Renal cortex interstitium (tissue), 11 donors: ENCODE results near the gene SGSM1. TPM values are rescaled to one million over a fixed set of nuclear protein-coding genes. Genes with fewer than 3 reads are reported as not detected.
"Not testable (repeated sequence)": the region's sequence is repeated elsewhere in the genome, so short reads cannot be mapped to it uniquely, and the experiment has no call there.

Experiments
- DNase-seq, 11 donors: peaks; one replicate each; pipeline ENCODE4 v3.0.0-alpha.2; 2013; ENCODE audit warnings: low read depth in 9 of 11, low spot score in 4 of 11; ENCODE audit errors: extremely low read depth in 1 of 11
- polyA plus RNA-seq, 3 donors: library from polyadenylated mRNA; unstranded; fragments of 120-200 nt; gene quantifications; one replicate each; pipeline ENCODE4 v1.2.1, GENCODE V29; 2013; ENCODE audit not compliant: insufficient read length in 3 of 3

SGSM1 gene
- polyA plus RNA-seq, 3 donors, result 1.9 to 2.7 (median 2.2) TPM

DNA sequence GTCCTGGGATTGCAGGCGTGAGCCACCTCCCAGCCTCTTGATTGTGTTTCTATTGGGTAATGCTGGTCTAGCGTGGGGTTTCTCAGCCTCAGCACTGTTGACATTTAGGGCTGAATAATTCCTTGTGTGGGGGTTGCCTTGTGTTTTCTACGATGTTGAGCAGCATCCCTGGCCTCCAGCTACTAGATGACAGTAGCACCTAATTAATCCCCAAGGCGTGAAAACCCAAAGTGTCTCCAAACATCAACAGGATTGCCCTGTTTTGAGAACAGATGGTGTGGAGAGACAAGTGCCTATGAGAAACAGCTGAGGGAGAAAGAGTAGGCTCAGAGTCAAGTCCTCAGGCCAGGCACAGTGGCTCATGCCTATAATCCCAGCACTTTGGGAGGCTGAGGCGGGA is 67.2 kb downstream of the SGSM1 start:
- no peak for DNase-seq

- peak; percentile 4 to 63 (median 44) for DNase-seq
These were observed 70.0 kb downstream of the SGSM1 start for GRCh38 chr22:24875862-24876506.

DNA sequence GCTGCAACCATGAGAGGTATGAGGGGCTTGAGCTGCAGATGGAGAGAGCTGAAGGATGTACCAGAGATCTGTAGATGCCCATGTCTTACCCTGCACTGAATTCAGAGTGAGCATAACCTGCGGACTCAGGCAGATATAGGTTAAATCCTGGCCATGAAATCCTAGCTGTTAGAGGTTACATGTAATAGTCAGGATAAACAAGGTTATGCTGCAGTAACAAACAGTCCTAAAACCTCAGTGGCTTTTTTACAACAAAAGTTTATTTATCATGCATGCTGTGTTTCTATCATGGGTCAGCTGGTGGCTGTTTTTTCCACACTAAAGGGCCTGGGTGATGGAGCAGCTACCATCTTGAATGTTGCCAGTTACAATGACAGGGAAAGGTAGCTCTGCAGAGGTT is 70.7 kb downstream of the SGSM1 start:
- no peak for DNase-seq

- no peak for DNase-seq
These were observed 73.0 kb downstream of the SGSM1 start for GRCh38 chr22:24878969-24879368.

DNA sequence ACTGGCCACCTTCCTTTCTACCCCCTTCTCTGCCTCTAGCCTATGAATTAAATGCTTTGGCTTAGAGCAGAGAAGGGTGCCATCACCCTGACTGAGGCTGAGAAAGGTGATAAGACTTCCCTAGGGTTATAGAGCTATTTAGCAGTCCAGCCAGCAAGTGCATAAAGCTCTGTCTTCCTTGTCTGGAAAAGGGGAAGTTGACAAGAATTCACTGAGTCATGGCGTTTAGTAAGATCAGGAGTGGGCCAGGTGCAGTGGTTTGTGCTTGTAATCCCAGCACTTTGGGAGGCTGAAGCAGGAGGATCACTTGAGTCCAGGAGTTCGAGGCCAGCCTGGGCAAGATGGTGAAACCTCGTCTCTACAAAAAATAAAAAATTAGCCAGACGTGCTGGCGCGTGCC is 77.4 kb downstream of the SGSM1 start:
- DNase-seq, result no peak

DNA sequence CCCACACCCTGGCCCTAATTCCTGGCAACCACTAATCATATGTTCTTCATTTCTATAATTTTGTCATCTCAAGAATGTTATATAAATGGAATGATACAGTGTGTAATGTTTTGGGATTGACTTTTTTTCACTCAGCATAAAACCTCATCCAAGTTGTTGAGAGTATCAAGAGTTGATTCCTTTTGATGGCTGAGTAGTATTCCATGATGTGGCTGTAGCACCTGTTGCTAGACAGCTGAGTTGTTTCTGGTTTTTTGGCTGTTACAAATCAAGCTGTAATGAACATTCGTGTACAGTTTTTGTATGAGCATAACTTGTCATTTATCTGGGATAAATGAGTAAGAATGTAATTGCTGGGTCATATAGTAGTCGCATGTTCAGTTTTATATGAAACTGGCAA is 81.2 kb downstream of the SGSM1 start:
- DNase-seq, result no peak

DNA sequence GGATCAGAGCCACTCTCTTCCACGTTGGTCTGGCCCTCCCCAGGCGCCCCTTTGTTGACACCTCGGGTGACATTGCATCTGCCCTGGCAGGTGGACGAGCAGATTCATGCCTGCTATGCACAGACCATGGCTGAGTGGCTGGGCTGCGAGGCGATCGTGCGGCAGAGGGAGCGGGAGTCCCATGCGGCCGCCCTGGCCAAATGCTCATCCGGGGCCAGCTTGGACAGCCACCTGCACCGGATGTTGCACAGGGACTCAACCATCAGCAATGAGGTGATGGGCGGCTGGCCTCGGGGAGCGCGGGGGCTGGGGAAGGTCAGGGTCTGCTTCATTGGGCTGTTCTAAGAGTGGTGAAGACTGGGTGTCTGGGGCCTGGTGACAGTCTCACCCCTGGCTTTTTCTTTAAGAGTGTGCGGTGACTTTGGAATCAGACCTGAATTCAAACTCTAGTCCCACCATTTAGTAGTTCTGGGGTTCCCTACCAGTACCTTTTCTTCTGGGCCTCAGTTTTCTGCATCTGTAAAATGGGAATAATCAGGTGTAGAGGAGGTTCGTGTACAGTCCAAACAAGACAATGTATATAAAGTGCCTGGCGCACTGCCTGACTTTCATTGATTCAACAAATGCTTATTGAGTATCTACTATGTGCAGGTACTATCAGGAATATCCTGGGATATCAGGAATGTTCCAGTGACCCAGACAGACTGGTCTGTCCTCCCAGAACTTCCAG is 87.5 kb downstream of the SGSM1 start:
- no peak for DNase-seq

DNA sequence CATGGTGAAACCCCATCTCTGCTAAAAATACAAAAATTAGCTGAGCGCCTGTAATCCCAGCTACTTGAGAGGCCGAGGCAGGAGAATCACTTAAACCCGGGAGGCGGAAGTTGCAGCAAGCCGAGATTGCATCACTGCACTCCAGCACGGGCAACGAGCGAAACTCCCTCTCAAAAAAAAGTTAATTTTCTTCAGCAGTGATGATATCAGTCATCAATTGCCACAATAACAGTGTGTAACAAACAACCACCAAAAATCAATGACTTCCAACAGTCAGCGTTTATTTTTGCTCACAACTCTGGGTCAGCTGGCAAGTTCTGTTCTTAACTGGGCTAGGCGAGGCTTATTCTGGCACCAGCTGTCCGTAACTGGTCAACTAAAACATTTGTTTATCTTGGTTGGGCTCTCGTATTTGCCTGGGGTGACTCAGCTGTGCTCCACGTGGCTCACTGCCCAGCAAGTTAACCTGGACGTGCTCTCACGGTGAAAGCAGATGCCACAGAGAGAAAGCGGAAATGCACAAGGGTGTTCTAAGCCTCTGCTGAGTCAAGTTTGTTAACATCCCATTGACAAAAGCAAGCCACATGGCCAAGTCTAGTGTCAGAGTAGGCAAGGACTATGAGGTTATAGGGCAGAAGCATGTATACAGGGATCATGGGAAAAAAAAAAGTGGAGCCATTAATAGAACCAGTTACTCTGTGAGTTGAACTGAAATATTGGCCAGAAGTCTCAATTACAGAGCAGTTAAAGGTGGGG is 88.4 kb downstream of the SGSM1 start:
- DNase-seq, result peak; percentile 13 to 63 (median 43)

DNA sequence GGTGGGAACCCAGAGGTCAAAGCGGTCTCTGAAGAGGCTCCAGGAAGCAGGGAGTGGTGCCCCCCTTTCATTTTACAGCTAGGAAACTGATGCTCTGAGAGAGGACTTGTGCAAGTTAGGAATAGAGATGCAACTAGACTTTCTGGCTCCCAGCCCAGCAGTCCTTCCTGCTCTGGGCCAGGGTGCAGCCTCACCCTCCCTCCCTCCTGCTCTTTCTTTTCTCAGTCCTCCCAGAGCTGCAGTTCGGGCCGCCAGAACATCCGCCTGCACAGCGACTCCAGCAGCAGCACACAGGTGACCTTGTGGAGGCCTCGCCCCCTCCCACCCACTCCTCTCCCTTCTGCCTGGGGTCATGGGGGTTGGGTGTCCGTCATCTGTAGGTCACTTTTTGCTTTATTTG is 89.0 kb downstream of the SGSM1 start:
- DNase-seq, result peak in 9 of 11 donors; percentile 11 to 42 (median 29)

DNA sequence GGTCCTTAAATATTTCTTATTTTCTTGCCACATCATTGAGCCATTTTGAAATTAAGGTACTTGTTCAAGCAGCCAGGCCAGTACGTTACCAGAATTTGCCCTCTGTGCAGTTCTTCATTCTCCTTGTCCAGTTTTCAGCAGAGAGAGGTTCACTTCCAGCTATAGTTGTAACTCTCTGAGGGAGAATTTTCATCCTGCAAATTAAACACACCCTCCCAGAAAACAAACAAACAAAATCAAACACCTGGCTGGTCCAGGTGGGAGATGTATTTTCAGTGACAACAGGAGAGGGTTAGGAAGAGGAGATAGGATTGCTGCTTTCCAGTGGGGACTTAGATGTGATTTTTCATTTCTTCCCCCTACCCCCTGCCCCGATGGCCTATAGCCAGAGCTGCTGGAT is 95.4 kb downstream of the SGSM1 start:
- DNase-seq, result no peak

DNA sequence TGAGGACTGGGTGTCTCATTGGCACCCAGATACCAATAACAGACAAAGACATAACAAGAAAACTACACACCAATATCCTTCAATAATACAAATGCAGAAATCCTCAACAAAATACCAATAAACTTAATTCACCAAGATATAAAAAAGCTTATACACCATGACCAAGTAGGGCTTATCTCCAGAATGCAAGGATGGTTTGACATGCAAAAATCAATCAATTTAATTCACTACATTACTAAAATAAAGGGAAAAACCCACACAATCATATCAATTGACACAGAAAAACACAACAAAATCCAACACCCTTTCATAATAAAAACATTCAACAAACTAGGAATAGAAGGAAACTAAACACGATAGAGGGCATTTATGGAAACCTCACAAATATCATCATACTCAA is 99.9 kb downstream of the SGSM1 start:
- no peak for DNase-seq

GRCh38 chr22:24907101-24907500 is 101.1 kb downstream of the SGSM1 start:
- DNase-seq, result not testable (repeated sequence)

GRCh38 chr22:24920029-24920428 is 114.0 kb downstream of the SGSM1 start:
- DNase-seq, result no peak

GRCh38 chr22:24925586-24926427 is 119.8 kb downstream of the SGSM1 start:
- no peak for DNase-seq

DNA sequence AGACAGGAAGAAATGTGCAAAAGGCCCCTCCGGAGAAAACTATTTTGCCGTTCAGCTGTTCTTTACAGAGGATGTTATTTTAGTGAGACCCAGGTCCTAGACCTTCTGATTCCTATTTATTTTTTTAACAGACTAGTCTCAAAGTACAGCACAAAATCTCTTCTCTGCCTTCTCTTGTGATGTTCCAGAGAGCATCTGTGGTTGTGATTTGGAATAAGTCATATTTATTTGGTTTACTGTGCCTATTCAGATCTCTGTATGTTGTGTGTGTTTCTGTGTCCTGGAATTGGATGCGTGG is 120.4 kb downstream of the SGSM1 start:
- no peak for DNase-seq

DNA sequence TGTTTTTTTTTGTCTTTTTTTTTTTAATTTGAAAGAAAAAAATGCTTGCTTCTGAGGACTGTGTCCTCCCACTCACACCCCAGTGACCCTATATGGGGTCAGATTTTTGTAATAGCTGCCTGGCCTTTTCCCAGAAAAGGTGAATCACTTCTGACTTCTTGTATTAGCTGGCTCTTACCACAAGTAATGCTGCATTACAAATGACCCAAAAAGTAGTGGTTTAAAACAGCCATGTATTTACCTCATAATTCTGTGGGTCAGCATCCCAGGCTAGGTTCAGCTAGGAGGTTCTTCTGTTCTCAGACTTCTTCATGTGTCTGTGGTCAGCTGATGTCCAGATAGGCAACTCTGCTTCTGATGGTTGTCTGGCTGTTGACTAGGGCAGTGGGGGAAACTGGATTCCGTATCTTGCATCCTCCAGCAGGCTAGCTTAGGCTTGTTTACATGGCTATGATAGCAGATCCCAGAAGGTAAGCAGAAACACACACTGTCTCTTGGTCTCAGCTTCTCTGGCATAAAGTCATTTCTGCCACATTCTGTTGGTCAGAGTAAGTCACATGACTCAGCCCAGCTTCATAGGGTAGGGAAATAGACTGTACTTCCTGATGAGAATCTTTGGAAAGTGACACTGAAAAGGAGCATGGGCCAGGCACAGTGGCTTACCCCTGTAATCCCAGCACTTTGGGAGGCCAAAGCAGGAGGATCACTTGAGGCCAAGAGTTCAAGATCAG is 121.0 kb downstream of the SGSM1 start:
- DNase-seq, result no peak

GRCh38 chr22:24928322-24928721 is 122.3 kb downstream of the SGSM1 start:
- DNase-seq, result no peak

DNA sequence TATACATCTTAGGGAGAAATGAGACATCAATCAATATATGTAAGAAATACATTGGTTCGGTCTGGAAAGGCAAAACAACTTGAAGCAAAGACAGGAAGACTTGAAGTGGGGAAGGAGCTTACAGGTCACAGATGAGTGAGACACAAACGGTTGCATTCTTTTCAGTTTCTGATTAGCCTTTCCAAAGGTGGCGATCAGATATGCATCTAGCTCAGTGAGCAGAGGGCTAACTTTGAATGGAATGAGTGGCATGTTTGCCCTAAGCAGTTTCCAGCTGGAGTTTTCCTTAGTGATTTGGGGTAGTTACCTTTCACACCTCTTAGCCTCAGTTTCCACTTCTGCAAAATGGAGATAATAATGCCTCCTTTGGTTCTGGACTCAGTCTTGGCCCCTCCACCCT is 124.7 kb downstream of the SGSM1 start:
- no peak for DNase-seq
